K562 (cell line): ENCODE data around the gene NMT2. TPM values are rescaled to one million over a fixed set of nuclear protein-coding genes. Genes with fewer than 3 reads are reported as not detected.

Source experiments
- ATF1 ChIP-seq, 2 experiments: fragments of 450-650 bp in 1 of 2; IDR thresholded peaks; 2 replicates each; pipeline ENCODE4 v1.6.1; 2016; ENCODE audit warnings: missing compliant biosample characterization in 1 of 2, missing genetic modification characterization in 1 of 2
- CBFA2T3 ChIP-seq: fragments of 450-650 bp; IDR thresholded peaks from 2 replicates; pipeline ENCODE4 v1.6.1; 2017
- CREB1 ChIP-seq, 2 experiments: sonication (generic) in 1 of 2; formaldehyde crosslinking in 1 of 2; IDR thresholded peaks; 2 replicates each; pipeline versions ENCODE4 v1.6.1 to v1.8.0; 2012 to 2022; ENCODE audit warnings: inconsistent platforms in 1 of 2, mild to moderate bottlenecking in 1 of 2, missing genetic modification reagents in 1 of 2, moderate library complexity in 1 of 2
- E2F3 ChIP-seq: fragments of 250-450 bp; sonication (Bioruptor Pico); IDR thresholded peaks from 2 replicates; pipeline ENCODE4 v1.4.0; 2020; ENCODE audit warnings: mild to moderate bottlenecking
- EGR1 ChIP-seq: fragments of 450-650 bp; conservative IDR thresholded peaks from 2 replicates; pipeline ENCODE4 v1.6.1; 2017; ENCODE audit warnings: mild to moderate bottlenecking
- NEUROD1 ChIP-seq: fragments of 150-350 bp; IDR thresholded peaks from 2 replicates; pipeline ENCODE4 v1.6.1; 2014; ENCODE audit warnings: borderline replicate concordance, low read length, low read depth; ENCODE audit not compliant: partially characterized antibody
- NFIC ChIP-seq: fragments of 450-650 bp; IDR thresholded peaks from 2 replicates; pipeline ENCODE4 v1.6.1; 2017; ENCODE audit warnings: mild to moderate bottlenecking, inconsistent platforms
- NRF1 ChIP-seq, 2 experiments: fragments of 450-650 bp; IDR thresholded peaks in 1 of 2; conservative IDR thresholded peaks in 1 of 2; 2 replicates each; pipeline ENCODE4 v1.6.1; 2014; ENCODE audit warnings: mild to moderate bottlenecking in 2 of 2
- PHF20 ChIP-seq: fragments of 450-650 bp; IDR thresholded peaks from 2 replicates; pipeline ENCODE4 v1.6.1; 2018; ENCODE audit not compliant: partially characterized antibody
- USF1 ChIP-seq: sonication (generic); formaldehyde crosslinking; IDR thresholded peaks from 2 replicates; pipeline ENCODE4 v1.9.0; 2022; ENCODE audit warnings: mild to moderate bottlenecking, missing genetic modification reagents
- ZBTB34 ChIP-seq: fragments of 250-450 bp; sonication (Bioruptor Pico); IDR thresholded peaks from 2 replicates; pipeline ENCODE4 v1.8.0; 2021; ENCODE audit warnings: mild to moderate bottlenecking, moderate library complexity
- ZNF23 ChIP-seq: fragments of 250-450 bp; sonication (Bioruptor Pico); IDR thresholded peaks from 2 replicates; pipeline ENCODE4 v1.4.0; 2020; ENCODE audit warnings: mild to moderate bottlenecking
- ZNF316 ChIP-seq: fragments of 450-650 bp; IDR thresholded peaks from 2 replicates; pipeline ENCODE4 v1.6.1; 2016
- polyA plus RNA-seq, 8 experiments: library from polyadenylated mRNA; depleted of rRNA in 4 of 8; stranded (reverse) in 5 of 8; unstranded in 3 of 8; fragments of >200 nt; fragmentation: Nextera tagmentation in 2 of 8; fragmentation: Illumina TruSeq in 1 of 8; extraction: Ambion mirVana in 2 of 8; extraction: Trizol in 1 of 8; gene quantifications; 2 replicates each; pipeline versions ENCODE4 v1.2.1 to v1.2.3, GENCODE V29; 2011 to 2014; ENCODE audit warnings: inconsistent platforms in 1 of 8, missing spikeins in 1 of 8
- total RNA-seq, 7 experiments: library from RNA; depleted of rRNA in 6 of 7; stranded (reverse); fragments of >200 nt in 6 of 7; fragmentation: Illumina TruSeq in 2 of 7; extraction: Trizol in 2 of 7; gene quantifications; 2 replicates each; pipeline versions ENCODE4 v1.2.1 to v1.2.3, GENCODE V29; 2011 to 2021; ENCODE audit warnings: low replicate concordance in 1 of 7
- TF ChIP-seq, protein P1 (sequence below): sonication (generic); formaldehyde crosslinking; IDR thresholded peaks from 2 replicates; pipeline ENCODE4 v1.4.0; 2020; ENCODE audit warnings: mild to moderate bottlenecking, missing genetic modification reagents
- TF ChIP-seq, protein P2 (sequence below): fragments of 450-650 bp; IDR thresholded peaks from 2 replicates; pipeline ENCODE4 v1.6.1; 2018; ENCODE audit not compliant: partially characterized antibody
- TF ChIP-seq, protein P3 (sequence below): fragments of 450-650 bp; formaldehyde crosslinking; IDR thresholded peaks from 2 replicates; pipeline ENCODE4 v1.4.0; 2020; ENCODE audit warnings: mild to moderate bottlenecking, moderate library complexity
- TF ChIP-seq, protein P4 (sequence below): sonication (generic); formaldehyde crosslinking; IDR thresholded peaks from 2 replicates; pipeline ENCODE4 v1.5.0; 2020; ENCODE audit warnings: missing genetic modification reagents

The NMT2 gene
- total and polyA plus RNA-seq, 9 of the 15 experiments (the other 6 are each of a cell fraction or from before 2014, with no cell fraction given): 5.2 to 15.9 (median 10.8) TPM

DNA sequence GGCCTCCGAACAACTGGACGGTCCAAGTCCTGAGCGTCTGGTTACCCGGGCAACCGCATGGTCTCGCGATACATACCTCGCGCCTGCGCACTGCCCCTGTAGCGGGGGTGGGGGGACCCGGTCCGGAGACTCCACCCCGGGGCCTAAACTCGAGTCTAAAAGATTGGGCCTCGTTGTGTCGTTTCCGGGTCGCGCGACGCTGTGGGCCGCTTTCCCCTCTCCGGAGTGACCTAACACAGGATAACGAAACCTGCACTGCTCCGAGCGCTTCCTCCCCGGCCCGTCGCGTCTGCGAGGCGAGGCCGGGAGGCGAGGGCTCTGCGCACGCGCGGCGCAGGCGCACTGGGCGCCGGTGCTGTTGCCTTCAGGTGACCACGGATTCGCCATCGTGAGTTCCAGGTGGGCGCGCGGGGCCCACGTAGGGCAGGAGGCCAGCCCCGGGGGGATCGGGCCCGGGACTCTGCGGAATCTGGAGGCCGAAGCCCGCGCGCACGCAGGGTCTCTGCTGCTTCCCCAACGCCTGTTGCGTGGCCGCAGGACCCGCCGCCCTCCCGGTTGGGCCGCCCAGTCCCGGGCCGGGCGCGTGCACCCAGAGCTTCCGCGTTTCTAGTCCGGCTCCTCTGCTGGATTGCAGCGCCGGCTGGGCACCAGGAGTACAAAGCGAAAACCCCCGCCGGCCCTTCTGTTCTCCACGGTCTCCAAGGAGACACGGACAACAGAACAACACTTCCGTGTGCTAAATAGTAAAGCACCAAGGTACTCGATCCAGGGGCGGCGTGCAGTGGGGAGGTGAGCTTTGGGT, 71.3 kb downstream of the NMT2 start, which contains the start of gene RPP38 (continued):
- TF ChIP-seq, protein P1, sequence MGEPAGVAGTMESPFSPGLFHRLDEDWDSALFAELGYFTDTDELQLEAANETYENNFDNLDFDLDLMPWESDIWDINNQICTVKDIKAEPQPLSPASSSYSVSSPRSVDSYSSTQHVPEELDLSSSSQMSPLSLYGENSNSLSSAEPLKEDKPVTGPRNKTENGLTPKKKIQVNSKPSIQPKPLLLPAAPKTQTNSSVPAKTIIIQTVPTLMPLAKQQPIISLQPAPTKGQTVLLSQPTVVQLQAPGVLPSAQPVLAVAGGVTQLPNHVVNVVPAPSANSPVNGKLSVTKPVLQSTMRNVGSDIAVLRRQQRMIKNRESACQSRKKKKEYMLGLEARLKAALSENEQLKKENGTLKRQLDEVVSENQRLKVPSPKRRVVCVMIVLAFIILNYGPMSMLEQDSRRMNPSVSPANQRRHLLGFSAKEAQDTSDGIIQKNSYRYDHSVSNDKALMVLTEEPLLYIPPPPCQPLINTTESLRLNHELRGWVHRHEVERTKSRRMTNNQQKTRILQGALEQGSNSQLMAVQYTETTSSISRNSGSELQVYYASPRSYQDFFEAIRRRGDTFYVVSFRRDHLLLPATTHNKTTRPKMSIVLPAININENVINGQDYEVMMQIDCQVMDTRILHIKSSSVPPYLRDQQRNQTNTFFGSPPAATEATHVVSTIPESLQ (CRISPR knock-in tag): peak; percentile 94
- TF ChIP-seq ZNF316 (no peak), CBFA2T3 (peak; percentile 9; the same call in 1 of the 2 replicates), ATF1 (CRISPR knock-in tag; IDR thresholded peaks at IDR 0.05) (no peak), ATF1 (tag; IDR thresholded peaks at IDR 0.05) (peak; percentile 68), NFIC (peak; percentile 41), EGR1 (peak; percentile 95), ZNF23 (CRISPR knock-in tag) (no peak), NRF1 (conservative IDR thresholded peaks at IDR 0.05 in 1 of 2, IDR thresholded peaks at IDR 0.05 in 1 of 2) (peak; percentile 100), PHF20 (peak; percentile 92), E2F3 (CRISPR knock-in tag) (peak; percentile 68; the same call in 1 of the 2 replicates), USF1 (CRISPR knock-in tag) (peak; percentile 58; the same call in 1 of the 2 replicates), ZBTB34 (CRISPR knock-in tag) (no peak), NEUROD1 (peak; percentile 70), CREB1 (IDR thresholded peaks at IDR 0.05) (peak; percentile 41; the same call in 1 of the 2 replicates), CREB1 (CRISPR knock-in tag; IDR thresholded peaks at IDR 0.05) (peak; percentile 57; the same call in 1 of the 2 replicates)
- TF ChIP-seq, protein P2, sequence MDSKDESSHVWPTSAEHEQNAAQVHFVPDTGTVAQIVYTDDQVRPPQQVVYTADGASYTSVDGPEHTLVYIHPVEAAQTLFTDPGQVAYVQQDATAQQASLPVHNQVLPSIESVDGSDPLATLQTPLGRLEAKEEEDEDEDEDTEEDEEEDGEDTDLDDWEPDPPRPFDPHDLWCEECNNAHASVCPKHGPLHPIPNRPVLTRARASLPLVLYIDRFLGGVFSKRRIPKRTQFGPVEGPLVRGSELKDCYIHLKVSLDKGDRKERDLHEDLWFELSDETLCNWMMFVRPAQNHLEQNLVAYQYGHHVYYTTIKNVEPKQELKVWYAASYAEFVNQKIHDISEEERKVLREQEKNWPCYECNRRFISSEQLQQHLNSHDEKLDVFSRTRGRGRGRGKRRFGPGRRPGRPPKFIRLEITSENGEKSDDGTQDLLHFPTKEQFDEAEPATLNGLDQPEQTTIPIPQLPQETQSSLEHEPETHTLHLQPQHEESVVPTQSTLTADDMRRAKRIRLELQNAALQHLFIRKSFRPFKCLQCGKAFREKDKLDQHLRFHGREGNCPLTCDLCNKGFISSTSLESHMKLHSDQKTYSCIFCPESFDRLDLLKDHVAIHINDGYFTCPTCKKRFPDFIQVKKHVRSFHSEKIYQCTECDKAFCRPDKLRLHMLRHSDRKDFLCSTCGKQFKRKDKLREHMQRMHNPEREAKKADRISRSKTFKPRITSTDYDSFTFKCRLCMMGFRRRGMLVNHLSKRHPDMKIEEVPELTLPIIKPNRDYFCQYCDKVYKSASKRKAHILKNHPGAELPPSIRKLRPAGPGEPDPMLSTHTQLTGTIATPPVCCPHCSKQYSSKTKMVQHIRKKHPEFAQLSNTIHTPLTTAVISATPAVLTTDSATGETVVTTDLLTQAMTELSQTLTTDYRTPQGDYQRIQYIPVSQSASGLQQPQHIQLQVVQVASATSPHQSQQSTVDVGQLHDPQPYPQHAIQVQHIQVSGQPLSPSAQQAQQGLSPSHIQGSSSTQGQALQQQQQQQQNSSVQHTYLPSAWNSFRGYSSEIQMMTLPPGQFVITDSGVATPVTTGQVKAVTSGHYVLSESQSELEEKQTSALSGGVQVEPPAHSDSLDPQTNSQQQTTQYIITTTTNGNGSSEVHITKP: peak; percentile 46
- TF ChIP-seq, protein P3, sequence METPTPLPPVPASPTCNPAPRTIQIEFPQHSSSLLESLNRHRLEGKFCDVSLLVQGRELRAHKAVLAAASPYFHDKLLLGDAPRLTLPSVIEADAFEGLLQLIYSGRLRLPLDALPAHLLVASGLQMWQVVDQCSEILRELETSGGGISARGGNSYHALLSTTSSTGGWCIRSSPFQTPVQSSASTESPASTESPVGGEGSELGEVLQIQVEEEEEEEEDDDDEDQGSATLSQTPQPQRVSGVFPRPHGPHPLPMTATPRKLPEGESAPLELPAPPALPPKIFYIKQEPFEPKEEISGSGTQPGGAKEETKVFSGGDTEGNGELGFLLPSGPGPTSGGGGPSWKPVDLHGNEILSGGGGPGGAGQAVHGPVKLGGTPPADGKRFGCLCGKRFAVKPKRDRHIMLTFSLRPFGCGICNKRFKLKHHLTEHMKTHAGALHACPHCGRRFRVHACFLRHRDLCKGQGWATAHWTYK (CRISPR knock-in tag): peak; percentile 83; the same call in 1 of the 2 replicates
- TF ChIP-seq, protein P4, sequence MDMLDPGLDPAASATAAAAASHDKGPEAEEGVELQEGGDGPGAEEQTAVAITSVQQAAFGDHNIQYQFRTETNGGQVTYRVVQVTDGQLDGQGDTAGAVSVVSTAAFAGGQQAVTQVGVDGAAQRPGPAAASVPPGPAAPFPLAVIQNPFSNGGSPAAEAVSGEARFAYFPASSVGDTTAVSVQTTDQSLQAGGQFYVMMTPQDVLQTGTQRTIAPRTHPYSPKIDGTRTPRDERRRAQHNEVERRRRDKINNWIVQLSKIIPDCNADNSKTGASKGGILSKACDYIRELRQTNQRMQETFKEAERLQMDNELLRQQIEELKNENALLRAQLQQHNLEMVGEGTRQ (CRISPR knock-in tag): peak; percentile 58
